HG03342 (cell line): ENCODE measurements around the gene E2F4.

Experiments
- ATAC-seq: cut with Tn5 transposase; IDR thresholded peaks from one replicate; pipeline ENCODE4 v1.9.1; 2021; ENCODE audit warnings: mild to moderate bottlenecking, moderate library complexity; ENCODE audit not compliant: unreplicated experiment

The E2F4 gene

GRCh38 chr16:67207249-67208091, 15.5 kb downstream of the E2F4 start:
- no peak for ATAC-seq

- ATAC-seq: no peak
Observed at GRCh38 chr16:67208154-67208896, 16.4 kb downstream of the E2F4 start.

- ATAC-seq: no peak
Observed at GRCh38 chr16:67209565-67209964, 17.6 kb downstream of the E2F4 start.

GRCh38 chr16:67210069-67210937, 18.3 kb downstream of the E2F4 start:
- no peak for ATAC-seq

- no peak for ATAC-seq
Observed at GRCh38 chr16:67211674-67212073, 19.7 kb downstream of the E2F4 start.

- no peak for ATAC-seq
Observed at GRCh38 chr16:67212766-67213165, 20.8 kb downstream of the E2F4 start.

GRCh38 chr16:67213197-67214019, 21.5 kb downstream of the E2F4 start:
- no peak for ATAC-seq

- no peak for ATAC-seq
Observed at GRCh38 chr16:67215706-67216105, 23.8 kb downstream of the E2F4 start.

- ATAC-seq: no peak
Observed at GRCh38 chr16:67216612-67217490, 24.9 kb downstream of the E2F4 start.

GRCh38 chr16:67223992-67224391, 32.0 kb downstream of the E2F4 start:
- no peak for ATAC-seq

GRCh38 chr16:67226295-67226803, 34.4 kb downstream of the E2F4 start:
- ATAC-seq: no peak

- ATAC-seq: peak; percentile 91
Observed at GRCh38 chr16:67226804-67227566, 35.0 kb downstream of the E2F4 start, which contains the start of gene TMEM208. Gene TMEM208, plus strand, starts transcription at chr16:67227130. Its CDS starts 89 bp downstream, at chr16:67227219.

GRCh38 chr16:67227567-67227921, 35.6 kb downstream of the E2F4 start:
- ATAC-seq: no peak

- ATAC-seq: no peak
Observed at GRCh38 chr16:67228034-67228785, 36.3 kb downstream of the E2F4 start.

- ATAC-seq: no peak
Observed at GRCh38 chr16:67228905-67229304, 37.0 kb downstream of the E2F4 start.

GRCh38 chr16:67229906-67230808, 38.2 kb downstream of the E2F4 start:
- no peak for ATAC-seq
